Stimulated activated CD4-positive, alpha-beta T cell treated with anti-CD3 and anti-CD28 coated beads, Interleukin-4, amount 100 ng/mL, for 24 hours (primary cell): ENCODE data around the gene LDLRAD3.
"Not testable (repeated sequence)": the region's sequence is repeated elsewhere in the genome, so short reads cannot be mapped to it uniquely, and the experiment has no call there.

Source experiments
- DNase-seq: peaks from one replicate; pipeline ENCODE4 v3.0.0-alpha.2; 2020

The LDLRAD3 gene

DNA sequence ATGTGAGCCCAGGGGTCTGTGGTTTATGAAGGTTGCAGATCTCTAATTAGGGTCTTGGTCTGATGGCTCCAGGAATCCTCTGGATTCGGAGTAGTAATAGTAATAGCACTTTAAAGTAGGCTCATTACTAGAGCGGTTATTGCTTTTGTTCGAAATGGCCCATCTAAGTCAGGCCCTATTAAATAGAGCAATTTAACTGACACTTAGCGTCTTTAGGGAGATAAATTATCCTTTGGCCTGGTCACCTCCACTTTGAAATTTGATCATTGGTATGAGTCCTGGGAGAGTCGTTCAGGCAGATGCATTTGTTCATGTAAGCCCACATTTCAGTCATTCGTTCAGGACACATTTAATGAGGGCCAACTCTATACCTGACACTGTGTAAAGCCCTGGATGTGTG is 54.8 kb downstream of the LDLRAD3 start:
- DNase-seq = no peak

DNA sequence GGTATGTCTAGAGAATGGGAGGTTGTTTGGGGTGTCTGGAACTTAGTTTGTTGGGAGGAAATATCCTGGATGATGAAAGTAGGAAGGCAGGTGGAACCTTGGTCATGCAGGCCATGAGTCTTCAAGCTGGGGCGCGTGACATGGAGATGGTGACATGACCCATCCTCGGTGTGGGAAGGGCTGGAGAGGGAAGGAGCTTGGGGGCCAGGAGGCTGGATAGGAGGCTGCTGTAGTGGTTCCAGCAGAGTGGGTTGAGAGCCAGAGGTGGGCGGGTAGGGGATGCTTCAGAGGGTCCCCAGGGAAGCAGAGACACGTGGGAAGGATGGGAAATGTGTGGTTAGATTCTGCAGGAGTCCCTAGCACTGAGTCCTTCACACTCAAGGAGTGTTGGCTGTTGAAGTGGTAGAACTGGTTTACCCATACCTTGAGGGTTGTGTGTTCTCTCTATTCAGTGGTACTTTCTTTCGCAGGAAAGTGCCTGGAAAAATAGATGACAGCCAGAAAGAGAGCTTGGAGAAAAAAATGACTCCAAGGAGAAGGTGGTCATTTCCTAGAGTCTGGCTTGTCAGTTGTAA is 56.8 kb downstream of the LDLRAD3 start:
- no peak for DNase-seq

DNA sequence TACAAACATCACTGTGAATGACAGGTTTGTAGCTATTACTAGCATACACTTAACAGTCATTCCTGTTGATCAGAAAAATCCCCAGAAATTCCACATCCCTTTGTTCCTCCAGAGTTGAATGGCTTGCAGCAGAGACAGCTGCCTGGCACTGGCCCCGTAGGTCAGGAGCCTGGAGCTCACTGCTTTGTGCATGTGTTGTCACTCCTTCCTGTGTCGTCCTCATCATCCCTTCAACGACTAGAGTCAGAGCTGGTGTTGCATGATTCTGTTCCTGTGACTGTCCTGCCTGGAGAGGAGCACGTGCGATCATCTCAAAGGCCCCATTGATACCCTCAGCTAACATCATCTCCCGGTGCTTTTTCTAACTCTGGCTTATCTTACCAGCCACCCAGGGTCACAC is 58.3 kb downstream of the LDLRAD3 start:
- no peak for DNase-seq

DNA sequence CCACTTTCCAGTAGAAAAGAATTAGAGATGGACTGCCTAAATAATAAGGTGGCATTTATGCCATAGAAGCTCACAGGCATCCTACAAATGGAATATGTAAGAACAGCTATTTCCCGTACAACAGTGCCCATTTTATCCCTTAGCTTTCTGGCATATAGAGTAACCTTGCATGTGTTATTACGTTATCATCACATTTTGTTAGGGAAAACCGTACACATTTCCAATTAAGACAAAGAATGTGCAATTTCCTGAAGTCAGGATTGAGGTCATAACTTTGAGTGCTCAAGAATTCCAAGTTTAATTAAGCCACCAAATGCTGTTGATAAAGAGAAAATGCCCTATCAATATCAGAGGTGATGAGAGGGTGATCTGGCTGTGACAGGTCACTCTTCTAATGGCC is 58.9 kb downstream of the LDLRAD3 start:
- DNase-seq = no peak

DNA sequence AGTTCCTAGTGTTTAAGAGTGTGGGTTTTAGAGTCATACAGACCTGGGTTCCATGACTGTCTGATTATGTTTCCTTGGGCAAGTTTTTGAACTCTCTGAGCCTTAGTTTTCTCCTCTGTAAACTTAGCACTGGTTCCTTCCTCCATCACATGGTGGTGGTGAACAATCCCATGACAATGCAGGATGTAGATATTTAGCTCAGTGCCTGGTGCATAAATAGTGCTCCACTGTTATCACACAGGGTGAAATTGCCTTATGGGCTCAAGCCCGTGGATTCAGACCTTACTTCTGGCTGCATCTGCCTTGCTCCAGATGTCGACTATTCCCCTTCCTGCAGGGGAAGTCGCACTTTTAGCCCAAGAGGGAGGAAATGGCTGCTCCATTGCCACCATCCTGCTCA is 62.7 kb downstream of the LDLRAD3 start:
- no peak for DNase-seq

DNA sequence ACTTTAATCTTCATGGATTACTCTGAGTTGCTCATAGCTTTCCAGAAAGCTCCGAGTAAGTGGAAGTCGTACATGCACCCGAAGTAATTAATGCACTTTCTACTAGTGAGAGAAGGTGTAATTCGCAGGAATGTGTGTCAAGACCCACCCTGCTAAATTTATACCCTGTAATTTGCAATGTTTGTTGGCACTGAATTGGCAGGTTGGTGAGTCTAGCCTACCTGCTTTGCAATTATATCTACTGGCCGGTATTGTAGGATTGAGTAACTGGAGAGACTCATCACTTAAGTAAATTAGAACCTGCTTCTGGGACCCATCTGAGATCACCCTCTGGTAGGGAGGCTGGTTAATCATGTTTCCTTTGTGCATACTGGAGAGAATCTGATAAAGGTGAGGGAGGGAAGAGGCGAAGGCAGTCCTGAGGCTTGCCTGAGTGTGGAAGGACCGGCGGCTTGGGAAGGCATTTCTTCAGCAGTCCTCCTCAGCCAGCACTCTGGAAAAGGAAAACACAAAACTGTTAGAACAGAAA is 63.3 kb downstream of the LDLRAD3 start:
- DNase-seq = no peak

DNA sequence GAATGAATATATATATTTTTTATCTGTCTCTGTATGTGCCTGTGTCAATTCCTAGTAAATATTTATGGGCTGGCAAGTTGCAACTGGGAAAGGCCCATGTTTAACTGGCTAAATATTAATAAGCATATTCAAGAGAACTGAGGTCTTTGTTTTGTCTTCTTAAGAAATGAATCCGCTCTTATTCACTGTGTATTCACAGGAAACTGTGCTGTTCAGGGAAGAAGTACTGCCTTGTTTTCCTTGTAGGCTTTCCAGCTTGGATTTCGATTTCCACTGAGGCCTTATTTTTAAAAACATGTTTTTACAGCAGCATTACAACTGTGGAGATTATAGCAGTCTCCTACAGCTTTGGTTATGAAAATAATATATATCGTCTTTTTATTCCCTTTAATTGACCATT is 64.7 kb downstream of the LDLRAD3 start:
- DNase-seq = no peak

DNA sequence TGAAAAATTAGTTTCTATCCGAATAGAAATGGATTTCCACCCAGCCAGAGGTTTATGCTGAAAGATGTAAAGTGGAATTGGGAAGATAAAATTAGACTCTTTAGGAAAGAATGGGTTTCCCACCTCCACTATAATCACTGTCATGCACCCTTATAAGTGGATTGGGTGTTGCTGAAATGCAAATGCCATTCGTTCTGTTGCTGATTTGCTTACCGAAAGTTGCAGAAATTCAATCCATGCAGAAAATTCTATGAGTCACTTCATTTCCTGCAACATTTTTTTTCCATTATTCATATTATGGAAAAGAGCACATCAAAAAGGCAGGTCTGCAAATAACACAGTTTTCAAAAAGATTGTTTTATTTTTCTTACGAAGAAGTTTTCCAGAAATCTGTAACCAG is 65.6 kb downstream of the LDLRAD3 start:
- DNase-seq = no peak

DNA sequence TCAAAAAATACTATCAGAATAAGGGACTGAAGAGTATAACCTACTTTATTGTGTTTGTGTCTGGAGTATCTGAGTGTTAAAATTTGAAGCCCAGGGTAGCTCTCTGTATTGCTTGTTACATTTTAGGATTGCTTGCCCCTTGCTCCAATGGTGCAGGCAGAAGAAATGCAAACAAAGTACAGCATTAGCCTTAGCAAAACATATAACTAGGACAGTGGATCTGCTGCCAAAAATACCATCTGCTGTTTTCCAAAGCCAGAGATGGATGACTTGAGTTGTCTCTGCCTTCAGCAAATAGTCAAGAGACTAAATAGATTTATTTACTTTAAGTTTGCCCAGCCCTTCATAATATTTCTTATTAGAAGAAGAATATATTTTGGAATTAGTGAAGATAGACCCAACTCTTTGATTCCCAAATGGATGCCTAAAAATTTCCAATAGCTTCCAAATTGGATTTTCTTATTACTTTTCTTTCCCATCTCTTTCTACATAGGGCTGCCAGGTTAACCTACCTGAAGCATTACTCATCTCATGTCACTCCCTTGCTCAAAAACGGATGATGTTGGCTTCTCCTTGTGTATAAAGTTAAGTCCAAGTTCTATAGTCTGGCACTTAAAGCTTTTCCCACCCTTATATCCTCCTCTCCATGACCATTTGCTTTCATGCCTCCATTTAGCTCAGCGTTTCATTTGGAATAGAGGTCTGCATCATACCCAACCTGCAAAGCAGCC is 66.3 kb downstream of the LDLRAD3 start:
- DNase-seq = no peak

DNA sequence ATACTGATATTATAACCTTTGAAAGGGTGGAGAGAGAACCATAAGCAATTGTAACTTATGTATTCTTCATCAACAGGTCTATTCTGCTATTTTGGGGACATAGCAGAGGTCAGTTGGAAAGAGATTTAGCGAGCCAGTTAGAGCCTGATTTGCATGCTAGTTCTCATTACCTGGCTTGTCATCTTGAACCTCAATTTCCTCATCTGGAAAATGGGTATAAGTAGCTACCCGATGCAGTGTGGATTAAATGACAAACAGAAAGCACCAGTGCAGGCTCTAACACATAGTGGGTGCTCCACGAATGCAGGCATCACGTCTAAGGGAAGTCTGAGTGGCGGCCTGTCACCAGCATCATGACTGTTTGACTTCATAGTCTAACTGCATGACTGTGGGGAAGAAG is 67.7 kb downstream of the LDLRAD3 start:
- DNase-seq = no peak

DNA sequence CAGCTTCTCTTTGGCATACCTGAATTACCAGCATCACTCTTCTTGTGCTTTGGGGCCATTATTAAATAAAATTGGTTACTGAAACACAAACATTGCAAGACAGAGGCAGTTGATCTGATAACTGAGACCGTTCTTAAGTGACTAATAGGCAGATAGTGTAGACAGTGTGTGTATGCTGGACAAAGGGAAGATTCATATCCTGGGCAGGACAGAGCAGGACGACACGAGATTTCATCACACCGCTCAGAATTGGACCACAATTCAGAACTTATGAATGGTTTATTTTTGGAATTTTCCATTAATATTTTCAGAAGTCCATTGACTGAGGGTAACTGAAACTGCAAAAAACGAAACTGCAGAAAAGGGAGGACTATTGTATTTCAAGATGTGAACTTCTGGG is 68.6 kb downstream of the LDLRAD3 start:
- no peak for DNase-seq

DNA sequence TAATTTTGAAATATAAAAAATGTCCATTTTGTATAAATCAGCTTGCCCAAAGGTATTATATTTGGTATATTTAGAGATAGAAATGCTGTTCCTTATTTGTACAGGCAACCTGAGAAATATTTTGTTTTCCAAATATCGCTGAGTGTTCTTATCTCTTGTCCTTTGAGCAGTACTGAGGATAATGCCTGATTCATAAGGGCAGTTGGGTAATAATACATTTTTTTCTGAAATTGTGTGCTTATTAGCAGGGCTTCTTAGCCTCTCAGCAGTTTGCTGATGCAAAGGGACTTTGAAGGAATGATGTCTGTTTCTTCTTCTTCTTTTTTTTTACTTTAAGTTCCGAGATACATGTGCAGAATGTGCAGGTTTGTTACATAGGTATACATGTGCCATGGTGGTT is 69.1 kb downstream of the LDLRAD3 start:
- DNase-seq = no peak

DNA sequence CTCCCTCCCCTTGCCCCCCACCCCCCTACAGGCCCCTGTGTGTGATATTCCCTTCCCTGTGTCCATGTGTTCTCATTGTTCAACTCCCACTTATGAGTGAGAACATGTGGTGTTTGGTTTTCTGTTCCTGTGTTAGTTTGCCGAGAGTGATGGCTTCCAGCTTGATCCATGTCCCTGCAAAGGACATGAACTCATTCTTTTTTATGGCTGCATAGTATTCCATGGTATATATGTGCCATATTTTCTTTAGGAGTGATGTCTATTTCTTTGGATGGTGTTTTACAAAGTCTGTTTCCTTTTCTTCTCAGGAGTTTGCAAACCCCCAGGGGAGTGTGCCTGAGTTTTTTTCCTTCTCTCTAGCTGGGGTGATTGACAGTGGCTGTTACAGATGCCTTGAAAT is 69.6 kb downstream of the LDLRAD3 start:
- not testable (repeated sequence) for DNase-seq

DNA sequence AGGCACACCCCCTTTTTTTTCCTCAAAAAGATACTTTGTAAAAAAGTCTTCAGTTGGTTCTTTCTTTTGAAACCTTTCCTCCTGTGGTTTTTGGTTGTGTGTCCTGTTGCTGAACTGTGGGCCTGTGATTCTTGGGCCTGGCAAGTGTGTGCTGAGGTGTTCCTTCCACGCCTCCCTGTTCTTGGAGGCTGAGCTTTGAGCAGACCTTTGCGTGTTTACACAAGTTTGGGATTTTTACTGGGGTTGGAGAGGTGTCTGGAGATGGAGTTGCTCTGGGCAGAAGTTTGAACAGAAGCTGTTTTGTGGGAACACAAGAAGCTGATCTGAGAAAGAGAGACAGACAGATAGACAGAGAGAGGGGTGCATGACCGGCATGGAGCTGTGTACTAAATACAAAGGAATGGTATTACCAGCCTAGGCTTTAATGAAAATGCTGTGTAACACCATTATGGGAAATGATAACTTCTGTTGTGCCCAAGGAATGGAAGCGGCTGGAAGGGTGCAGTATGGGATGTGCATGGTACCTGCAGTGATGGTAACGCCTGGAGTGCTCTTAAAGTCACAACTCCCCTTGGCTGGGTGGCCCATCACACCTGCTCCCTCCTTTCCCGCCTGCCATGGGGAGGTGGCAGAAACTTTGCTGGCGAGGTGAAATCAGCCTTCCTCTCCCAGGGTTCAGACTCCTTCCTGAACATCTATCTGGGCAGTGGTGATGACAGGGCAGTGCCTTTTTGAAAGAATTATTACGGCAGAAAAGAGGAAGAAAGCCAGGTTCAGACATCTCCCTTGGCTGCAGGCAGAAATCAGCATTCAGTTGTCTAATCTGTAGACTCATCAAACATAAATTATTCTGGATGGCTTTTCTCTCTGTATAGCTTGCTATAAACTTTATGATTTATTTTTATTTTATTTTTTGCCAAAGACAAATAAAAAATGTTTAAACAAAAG is 70.4 kb downstream of the LDLRAD3 start:
- DNase-seq = no peak

DNA sequence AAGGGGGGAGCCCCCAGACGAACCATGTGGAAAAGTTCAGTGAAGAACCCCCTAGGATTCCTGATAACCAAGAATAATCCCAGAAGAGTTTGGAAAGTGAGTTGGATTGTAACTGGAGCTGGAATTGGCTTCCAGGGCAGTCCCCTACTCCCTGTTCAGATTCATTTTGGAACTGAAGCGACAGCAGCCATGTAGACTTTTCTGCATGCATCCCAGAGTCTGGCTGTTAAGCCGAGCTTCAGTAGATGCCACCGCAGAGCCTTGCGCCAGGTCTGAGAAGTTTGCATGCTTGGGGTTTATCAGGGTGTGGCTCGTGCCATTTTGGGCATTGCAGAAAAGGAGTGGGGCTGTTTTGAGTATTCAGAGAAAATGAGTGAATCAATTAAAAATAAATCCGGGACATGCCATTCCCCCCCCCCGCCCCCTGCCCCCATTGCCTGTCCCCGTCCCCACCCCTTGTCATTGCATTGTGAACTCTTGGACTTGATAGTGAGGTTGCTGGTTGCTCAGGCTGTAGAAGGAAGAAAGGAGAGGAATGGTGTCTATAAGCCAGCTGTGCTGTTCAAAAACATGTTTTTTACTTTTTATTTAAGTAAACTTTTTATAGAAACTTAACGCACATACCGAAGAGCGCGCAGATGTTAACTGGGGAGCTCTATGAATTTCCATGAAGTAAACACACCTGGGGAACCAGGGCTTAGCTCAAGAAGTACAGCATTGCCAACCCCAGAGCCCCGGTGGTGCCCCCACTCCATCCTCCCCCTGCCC is 71.2 kb downstream of the LDLRAD3 start:
- DNase-seq = no peak

DNA sequence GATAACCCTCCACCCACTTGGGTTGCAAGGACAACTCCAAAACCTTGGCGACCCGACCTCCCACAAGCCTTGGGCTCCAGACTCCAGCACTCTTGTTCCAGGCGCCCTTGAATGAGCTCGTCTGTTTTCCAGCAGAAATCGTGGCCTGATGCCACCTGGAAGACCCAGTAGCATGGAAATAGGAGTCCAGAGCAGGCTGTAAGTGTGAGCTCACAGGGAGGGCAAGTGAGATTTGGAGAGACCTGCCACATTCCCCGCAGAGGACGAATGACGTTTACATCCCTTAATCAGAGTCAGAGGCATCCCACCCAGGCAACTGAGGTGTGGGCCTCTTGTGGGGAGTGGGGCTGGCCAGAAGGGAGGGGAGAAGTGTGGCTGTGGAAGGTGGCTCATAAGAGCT is 71.9 kb downstream of the LDLRAD3 start:
- no peak for DNase-seq

DNA sequence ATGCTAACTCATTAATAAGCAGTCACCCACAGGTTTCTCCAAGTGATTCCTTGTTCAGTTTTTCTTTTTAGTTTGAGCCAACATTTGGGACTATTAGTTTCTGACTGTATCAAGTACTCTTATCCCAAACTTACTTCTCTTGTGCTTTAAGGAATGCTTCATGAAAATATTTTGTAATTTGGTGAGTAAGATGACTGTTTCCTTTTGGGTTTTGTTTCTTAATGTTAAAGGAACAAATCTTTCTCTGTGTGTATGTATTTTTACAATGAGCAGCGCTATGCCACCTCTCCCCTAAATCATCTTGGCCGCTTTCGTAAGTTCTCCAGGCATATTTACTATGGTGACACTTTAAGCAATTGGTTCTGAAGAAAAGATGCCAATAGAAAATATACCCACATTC is 72.4 kb downstream of the LDLRAD3 start:
- no peak for DNase-seq

DNA sequence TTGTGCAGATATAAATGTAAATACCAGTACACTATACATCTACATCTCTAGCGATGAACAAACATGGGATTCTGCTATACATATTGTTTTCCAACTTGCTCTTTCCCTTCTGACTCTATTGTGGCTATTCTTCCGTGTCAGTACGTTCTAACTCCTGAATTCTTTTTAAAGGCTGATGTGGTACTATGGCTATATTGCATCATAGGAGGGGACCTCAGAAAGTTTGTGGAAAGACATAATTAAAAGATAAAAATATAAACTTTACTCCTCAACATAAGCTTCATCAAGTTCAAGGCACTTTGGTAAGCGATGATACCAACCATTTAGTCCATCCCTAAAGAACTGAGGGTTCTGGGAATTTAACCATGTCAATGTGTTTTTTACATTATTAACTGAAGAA is 72.8 kb downstream of the LDLRAD3 start:
- DNase-seq = no peak

DNA sequence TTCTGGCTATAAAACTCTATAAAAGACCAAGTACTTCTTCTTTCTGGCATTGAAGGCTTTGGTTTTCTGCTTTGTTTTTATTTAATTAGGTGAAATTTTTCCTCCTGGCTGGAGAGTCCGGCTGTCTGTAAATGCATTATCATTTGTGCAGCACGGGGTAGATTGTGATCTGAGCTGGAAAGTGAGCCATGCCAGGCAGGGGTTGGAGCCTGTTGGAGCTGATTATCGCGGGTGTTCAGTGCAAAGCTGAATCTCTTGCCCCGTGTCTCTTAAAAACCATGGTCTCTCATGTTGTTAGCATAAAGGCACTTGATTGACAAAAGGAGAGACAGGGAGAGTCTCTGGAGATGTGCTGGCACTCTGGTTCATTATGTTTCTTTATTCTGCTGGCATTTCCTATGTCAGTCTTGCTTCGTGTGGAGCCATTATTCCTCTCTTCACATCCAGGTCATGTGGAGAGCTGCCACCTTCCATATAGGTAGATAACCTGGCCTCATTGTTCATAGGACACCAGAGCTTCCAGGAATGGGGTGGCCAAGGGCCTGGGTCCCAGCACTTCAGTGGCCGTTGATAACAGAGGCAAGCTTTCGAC is 75.2 kb downstream of the LDLRAD3 start:
- DNase-seq = no peak

DNA sequence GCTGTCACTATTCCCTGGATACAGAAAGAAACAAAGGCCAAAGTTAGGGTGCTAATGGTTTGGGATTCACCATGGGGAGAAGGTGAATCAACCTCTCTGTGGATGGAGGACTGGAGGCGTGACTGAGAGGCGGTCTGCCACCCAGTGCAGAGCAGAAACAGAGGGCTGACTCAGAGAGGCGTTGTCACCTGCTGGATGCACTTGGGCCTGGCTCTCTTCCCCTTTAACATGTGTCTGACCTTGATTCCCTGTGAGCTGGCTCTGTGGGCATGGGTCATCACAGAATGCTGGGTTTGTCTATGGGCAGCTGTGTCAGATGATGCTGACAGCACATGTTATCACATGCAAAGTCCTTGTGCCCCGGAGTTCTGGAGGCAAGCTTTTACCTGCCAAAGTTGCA is 75.9 kb downstream of the LDLRAD3 start:
- DNase-seq = no peak

DNA sequence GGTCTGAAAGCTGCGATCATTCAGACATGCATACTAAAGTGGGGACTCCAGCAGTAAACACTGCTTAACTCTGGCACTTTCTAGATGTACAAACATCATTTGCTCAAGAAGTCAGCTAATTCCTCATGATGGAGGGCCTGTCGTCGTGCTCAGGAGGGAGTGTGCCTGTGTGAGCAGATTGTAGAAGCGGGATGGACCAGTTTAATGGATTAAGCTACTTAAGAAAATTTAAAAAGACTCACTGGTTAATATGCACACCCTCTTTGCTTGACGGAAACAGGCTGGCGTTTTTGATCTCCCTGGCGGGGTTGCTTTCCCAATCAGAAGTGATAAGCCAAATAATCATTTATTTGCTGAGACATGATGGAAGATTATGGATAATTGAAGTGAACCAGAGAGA is 79.0 kb downstream of the LDLRAD3 start:
- DNase-seq = no peak

DNA sequence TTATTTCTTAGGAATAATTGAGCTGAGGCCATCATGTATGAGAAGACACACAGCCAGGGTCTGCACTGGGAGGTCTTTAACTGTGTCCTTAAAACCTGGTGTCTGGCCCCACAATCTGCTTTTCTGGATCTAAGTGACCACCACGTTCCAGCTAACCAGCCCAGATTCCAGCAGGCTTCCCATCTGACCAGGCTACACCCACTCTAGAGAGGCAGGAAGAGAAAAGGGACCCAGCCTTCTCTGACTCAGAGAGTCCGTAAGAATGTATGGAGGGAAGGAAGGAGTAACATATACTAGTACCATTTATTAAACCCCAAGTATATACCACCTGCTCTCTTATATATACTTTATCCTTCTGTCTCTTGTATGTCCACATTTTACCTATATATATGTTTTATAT is 80.1 kb downstream of the LDLRAD3 start:
- no peak for DNase-seq

DNA sequence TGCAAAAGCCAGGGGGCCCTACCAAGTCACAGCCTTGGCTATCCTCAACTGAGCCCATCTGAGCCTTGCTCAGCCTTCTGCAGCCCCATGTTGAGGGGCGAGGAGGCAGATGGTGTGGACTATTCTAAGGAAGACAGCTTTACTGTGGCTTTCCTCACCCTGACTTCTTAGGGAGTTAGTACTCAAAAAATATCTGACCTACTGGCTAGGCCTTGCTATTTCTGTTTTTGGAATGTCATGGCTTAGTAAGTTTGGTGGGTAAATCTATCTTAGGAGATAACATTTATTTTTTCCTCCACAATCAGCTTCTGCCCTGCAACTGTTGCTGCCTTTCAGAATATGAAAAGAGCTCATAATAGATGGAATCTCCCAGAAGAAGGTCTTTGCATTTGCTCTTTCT is 80.9 kb downstream of the LDLRAD3 start:
- no peak for DNase-seq
